Fibroblast of lung (primary cell): Measurements from ENCODE around the gene GRM4. TPM values are rescaled to one million over a fixed set of nuclear protein-coding genes. Genes with fewer than 3 reads are reported as not detected.

Experiments
- DNase-seq, 2 donors: peaks; one replicate each; pipeline versions ENCODE4 v3.0.0 to v3.0.0-alpha.2; 2010; ENCODE audit warnings: low read depth in 2 of 2
- H2AFZ ChIP-seq: 2 replicates; pipeline ENCODE4 v1.5.1; 2012; ENCODE audit warnings: low read length, control low read depth, inconsistent platforms
- H3K27ac ChIP-seq: 2 replicates; pipeline ENCODE4 v1.5.1; 2011; ENCODE audit warnings: low read length, control low read depth; ENCODE audit not compliant: insufficient read depth
- H3K27me3 ChIP-seq: 2 replicates; pipeline ENCODE4 v1.5.1; 2011; ENCODE audit warnings: mild to moderate bottlenecking, low read length; ENCODE audit not compliant: control insufficient read depth, insufficient read depth
- H3K36me3 ChIP-seq: 2 replicates; pipeline ENCODE4 v1.5.1; 2011; ENCODE audit warnings: low read length; ENCODE audit not compliant: control insufficient read depth, insufficient read depth
- H3K4me1 ChIP-seq: 2 replicates; pipeline ENCODE4 v1.5.1; 2011; ENCODE audit warnings: low read length; ENCODE audit not compliant: control insufficient read depth, insufficient read depth; ENCODE audit errors: extremely low read depth
- H3K4me2 ChIP-seq: 2 replicates; pipeline ENCODE4 v1.5.1; 2011; ENCODE audit warnings: low read length, control low read depth; ENCODE audit not compliant: insufficient read depth; ENCODE audit errors: extremely low read depth
- H3K4me3 ChIP-seq, 4 experiments: fragments of 200-600 bp in 1 of 4; sonication (generic) in 1 of 4; replicated peaks in 1 of 4; 2 replicates each; pipeline ENCODE4 v1.5.1; 2011 to 2016; ENCODE audit warnings: low read length in 4 of 4, low read depth in 3 of 4, mild to moderate bottlenecking in 3 of 4, control low read depth in 2 of 4, inconsistent platforms in 1 of 4, mixed read lengths in 1 of 4; ENCODE audit not compliant: insufficient read depth in 1 of 4; ENCODE audit errors: control extremely low read depth in 1 of 4
- H3K79me2 ChIP-seq: 2 replicates; pipeline ENCODE4 v1.5.1; 2012; ENCODE audit warnings: mild to moderate bottlenecking, low read length, inconsistent platforms; ENCODE audit not compliant: control insufficient read depth, insufficient read depth
- H3K9ac ChIP-seq: 2 replicates; pipeline ENCODE4 v1.5.1; 2011; ENCODE audit warnings: mild to moderate bottlenecking, low read length, control low read depth; ENCODE audit not compliant: insufficient read depth
- H3K9me3 ChIP-seq: 2 replicates; pipeline ENCODE4 v1.5.1; 2012; ENCODE audit warnings: low read depth, low read length; ENCODE audit not compliant: control insufficient read depth, insufficient read depth
- H4K20me1 ChIP-seq: 2 replicates; pipeline ENCODE4 v1.5.1; 2011; ENCODE audit warnings: low read length; ENCODE audit not compliant: control insufficient read depth, insufficient read depth; ENCODE audit errors: extremely low read depth
- CTCF ChIP-seq, 2 donors: IDR thresholded peaks in 1 of 2; conservative IDR thresholded peaks in 1 of 2; 1 replicate in 1 of 2; 2 replicates in 1 of 2; pipeline ENCODE4 v1.5.1; 2011 to 2012; ENCODE audit warnings: low read length in 2 of 2, control low read depth in 1 of 2, inconsistent platforms in 1 of 2, low read depth in 1 of 2, mild to moderate bottlenecking in 1 of 2
- EZH2 ChIP-seq: IDR thresholded peaks from 2 replicates; pipeline ENCODE4 v1.5.1; 2012; ENCODE audit warnings: low read length, control low read depth, mild to moderate bottlenecking; ENCODE audit errors: missing control alignments
- polyA plus RNA-seq, 2 donors: library from polyadenylated mRNA; depleted of rRNA in 1 of 2; stranded (reverse) in 1 of 2; unstranded in 1 of 2; fragments of >200 nt; gene quantifications; 2 replicates each; pipeline ENCODE4 v1.2.1, GENCODE V29; 2011 to 2012; ENCODE audit warnings: missing spikeins in 1 of 2
- total RNA-seq: library from RNA; depleted of rRNA; stranded (reverse); fragments of >200 nt; gene quantifications from 2 replicates; pipeline ENCODE4 v1.2.1, GENCODE V29; 2014

The GRM4 gene
- total and polyA plus RNA-seq, 2 donors (not counting 1 experiment from before 2014, with no cell fraction given) = under 0.01 TPM; not detected in 1

- TF ChIP-seq CTCF (conservative IDR thresholded peaks at IDR 0.05 in 1 of 2, IDR thresholded peaks at IDR 0.05 in 1 of 2; ENCODE audit: low read depth in 1 of 2, low read length in 2 of 2) (no peak), EZH2 (no peak)
- DNase-seq = no peak
- H3K9ac ChIP-seq = no peak overlapping the region
- H4K20me1 ChIP-seq = no peaks in the 10 kb centered on the region
- no peak overlapping the region for H2AFZ ChIP-seq
- no peaks in the 10 kb centered on the region for H3K9me3 ChIP-seq
- no peaks in the 10 kb centered on the region for H3K36me3 ChIP-seq
- H3K4me3 ChIP-seq = no peak overlapping the region
- no peaks in the 10 kb centered on the region for H3K79me2 ChIP-seq
- H3K4me2 ChIP-seq = no peak overlapping the region
- no peaks in the 10 kb centered on the region for H3K4me1 ChIP-seq
- peaks cover 22% of the 10 kb centered on the region for H3K27me3 ChIP-seq
- no peak overlapping the region for H3K27ac ChIP-seq
Observed at GRCh38 chr6:33978412-33979150, 167.3 kb downstream of the GRM4 start.

DNA sequence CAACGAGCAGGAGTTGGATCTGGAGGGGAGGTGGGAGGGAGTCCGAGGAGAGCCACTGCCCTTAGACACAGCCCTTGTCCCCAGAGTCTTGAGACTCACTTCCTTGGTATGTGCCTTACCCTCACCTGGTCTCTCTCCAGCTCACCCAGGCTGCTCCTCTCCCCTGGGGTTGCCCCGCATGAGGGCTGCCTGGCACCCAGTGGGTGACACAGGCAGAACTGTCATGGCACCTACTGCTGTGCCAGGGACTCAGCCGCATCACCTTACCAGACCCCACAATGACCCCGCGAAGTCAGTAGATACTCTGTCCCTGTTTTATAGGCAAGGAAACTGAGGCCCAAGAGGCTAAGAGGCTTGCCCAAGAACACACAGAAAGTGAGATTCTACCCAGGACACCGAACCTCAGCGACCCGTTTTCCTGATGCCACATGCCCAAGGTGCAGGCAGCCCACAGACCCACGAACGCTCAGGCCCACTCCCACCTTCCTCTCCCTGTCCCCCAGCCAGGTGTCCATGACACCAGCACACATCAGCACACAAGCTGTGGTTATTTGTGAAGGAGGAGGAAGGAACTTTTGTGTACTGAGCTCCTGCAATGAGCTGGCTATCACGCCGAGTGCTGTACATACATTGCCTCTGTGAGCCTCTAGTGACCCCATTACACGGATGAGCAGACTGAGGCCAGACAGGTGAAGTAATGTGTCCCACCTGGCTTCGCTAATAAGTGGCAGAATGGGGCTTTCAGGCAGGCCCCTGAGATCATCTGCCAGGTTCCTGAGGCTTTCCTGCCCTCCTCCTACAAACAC, 168.1 kb downstream of the GRM4 start:
- no peak for TF ChIP-seq CTCF (conservative IDR thresholded peaks at IDR 0.05 in 1 of 2, IDR thresholded peaks at IDR 0.05 in 1 of 2; ENCODE audit: low read depth in 1 of 2, low read length in 2 of 2)
- no peak overlapping the region for H3K4me2 ChIP-seq

More for the DNA sequence above, 168.1 kb downstream of the GRM4 start:
- H3K27ac ChIP-seq = no peak overlapping the region
- no peak for DNase-seq
- no peak overlapping the region for H2AFZ ChIP-seq
- no peaks in the 10 kb centered on the region for H4K20me1 ChIP-seq
- no peaks in the 10 kb centered on the region for H3K4me1 ChIP-seq
- peaks cover 22% of the 10 kb centered on the region for H3K27me3 ChIP-seq
- H3K9ac ChIP-seq = no peak overlapping the region
- H3K9me3 ChIP-seq = no peaks in the 10 kb centered on the region
- no peaks in the 10 kb centered on the region for H3K36me3 ChIP-seq
- no peaks in the 10 kb centered on the region for H3K79me2 ChIP-seq
- no peak overlapping the region for H3K4me3 ChIP-seq
